ENCODE measurements around the gene NOVA1.
"Not testable (repeated sequence)": the region's sequence is repeated elsewhere in the genome, so short reads cannot be mapped to it uniquely, and the experiment has no call there.

Gene NOVA1

GRCh38 chr14:26597589-26598080 lies at the start of gene NOVA1:
Gene NOVA1, minus strand, starts transcription at chr14:26598033. Its CDS starts 597 bp downstream, at chr14:26597436.
- no peak for DNase-seq (ENCODE audit: low spot score in 2 of 2)
- H3K36me3 Mint-ChIP-seq (ENCODE audit: insufficient read depth) = no peaks in the 10 kb centered on the region
- H3K4me3 Mint-ChIP-seq = no peak within 1 kb of the TSS
- H3K27ac Mint-ChIP-seq (ENCODE audit: low read depth) = no peak within 1 kb of the TSS
- H3K9me3 Mint-ChIP-seq = no peaks in the 10 kb centered on the region
- no peak for ATAC-seq (replicated peaks; ENCODE audit: extremely low read depth, poor library complexity, severe bottlenecking)
- no peaks in the 10 kb centered on the region for H3K4me1 Mint-ChIP-seq
- H3K27me3 Mint-ChIP-seq = no peaks in the 10 kb centered on the region

GRCh38 chr14:26645057-26645456 lies 47.2 kb upstream of the NOVA1 start:
- not testable (repeated sequence) for ATAC-seq (replicated peaks; ENCODE audit: extremely low read depth, poor library complexity, severe bottlenecking); DNase-seq (ENCODE audit: low spot score in 2 of 2); H3K27ac Mint-ChIP-seq (ENCODE audit: low read depth); H3K4me3 Mint-ChIP-seq; H3K27me3 Mint-ChIP-seq; H3K36me3 Mint-ChIP-seq (ENCODE audit: insufficient read depth); H3K4me1 Mint-ChIP-seq
- peaks cover 53% of the 10 kb centered on the region for H3K9me3 Mint-ChIP-seq

- ATAC-seq (replicated peaks; ENCODE audit: extremely low read depth, poor library complexity, severe bottlenecking) = no peak
- Mint-ChIP-seq H3K27ac (ENCODE audit: low read depth) (no peak overlapping the region), H3K9me3 (peaks cover 4% of the 10 kb centered on the region), H3K4me3 (no peak overlapping the region), H3K4me1 (no peaks in the 10 kb centered on the region), H3K36me3 (ENCODE audit: insufficient read depth) (no peaks in the 10 kb centered on the region), H3K27me3 (no peaks in the 10 kb centered on the region)
- DNase-seq (ENCODE audit: low spot score in 2 of 2) = no peak
Observed at GRCh38 chr14:26636561-26636960, 38.7 kb upstream of the NOVA1 start.

- not testable (repeated sequence) for H3K4me3 Mint-ChIP-seq; H3K9me3 Mint-ChIP-seq; H3K4me1 Mint-ChIP-seq; H3K27me3 Mint-ChIP-seq; H3K27ac Mint-ChIP-seq (ENCODE audit: low read depth); ATAC-seq (replicated peaks; ENCODE audit: extremely low read depth, poor library complexity, severe bottlenecking); DNase-seq (ENCODE audit: low spot score in 2 of 2); H3K36me3 Mint-ChIP-seq (ENCODE audit: insufficient read depth)
Observed at GRCh38 chr14:26634946-26635345, 37.1 kb upstream of the NOVA1 start.

GRCh38 chr14:26626256-26626655 lies 28.4 kb upstream of the NOVA1 start:
- no peak overlapping the region for H3K4me3 Mint-ChIP-seq
- DNase-seq (ENCODE audit: low spot score in 2 of 2) = no peak
- H3K27me3 Mint-ChIP-seq = no peaks in the 10 kb centered on the region
- H3K36me3 Mint-ChIP-seq (ENCODE audit: insufficient read depth) = no peaks in the 10 kb centered on the region
- no peaks in the 10 kb centered on the region for H3K4me1 Mint-ChIP-seq
- no peak for ATAC-seq (replicated peaks; ENCODE audit: extremely low read depth, poor library complexity, severe bottlenecking)
- H3K27ac Mint-ChIP-seq (ENCODE audit: low read depth) = no peak overlapping the region
- peaks cover 21% of the 10 kb centered on the region for H3K9me3 Mint-ChIP-seq

GRCh38 chr14:26622611-26623010 lies 24.8 kb upstream of the NOVA1 start:
- DNase-seq (ENCODE audit: low spot score in 2 of 2) = no peak
- Mint-ChIP-seq H3K9me3 (peaks cover 22% of the 10 kb centered on the region), H3K4me3 (no peak overlapping the region), H3K27ac (ENCODE audit: low read depth) (no peak overlapping the region), H3K36me3 (ENCODE audit: insufficient read depth) (no peaks in the 10 kb centered on the region), H3K27me3 (no peaks in the 10 kb centered on the region), H3K4me1 (no peaks in the 10 kb centered on the region)
- ATAC-seq (replicated peaks; ENCODE audit: extremely low read depth, poor library complexity, severe bottlenecking) = no peak

GRCh38 chr14:26621807-26622560 lies 24.2 kb upstream of the NOVA1 start:
- ATAC-seq (replicated peaks; ENCODE audit: extremely low read depth, poor library complexity, severe bottlenecking) = no peak
- no peak overlapping the region for H3K27ac Mint-ChIP-seq (ENCODE audit: low read depth)
- DNase-seq (ENCODE audit: low spot score in 2 of 2) = no peak

GRCh38 chr14:26621364-26621763 lies 23.5 kb upstream of the NOVA1 start:
- ATAC-seq (replicated peaks; ENCODE audit: extremely low read depth, poor library complexity, severe bottlenecking) = no peak
- H3K9me3 Mint-ChIP-seq = peaks cover 17% of the 10 kb centered on the region

More at GRCh38 chr14:26621807-26622560, 24.2 kb upstream of the NOVA1 start:
- Mint-ChIP-seq H3K27me3 (no peaks in the 10 kb centered on the region), H3K4me1 (no peaks in the 10 kb centered on the region), H3K36me3 (ENCODE audit: insufficient read depth) (no peaks in the 10 kb centered on the region), H3K4me3 (no peak overlapping the region), H3K9me3 (peaks cover 24% of the 10 kb centered on the region)

GRCh38 chr14:26611259-26611658 lies 13.4 kb upstream of the NOVA1 start:
- H3K27me3 Mint-ChIP-seq = no peaks in the 10 kb centered on the region
- DNase-seq (ENCODE audit: low spot score in 2 of 2) (no peak), ATAC-seq (replicated peaks; ENCODE audit: extremely low read depth, poor library complexity, severe bottlenecking) (no peak)
- H3K4me3 Mint-ChIP-seq = no peak overlapping the region
- H3K4me1 Mint-ChIP-seq = no peaks in the 10 kb centered on the region
- no peak overlapping the region for H3K27ac Mint-ChIP-seq (ENCODE audit: low read depth)
- peaks cover 23% of the 10 kb centered on the region for H3K9me3 Mint-ChIP-seq
- no peaks in the 10 kb centered on the region for H3K36me3 Mint-ChIP-seq (ENCODE audit: insufficient read depth)

More at GRCh38 chr14:26621364-26621763, 23.5 kb upstream of the NOVA1 start:
- no peaks in the 10 kb centered on the region for H3K4me1 Mint-ChIP-seq
- no peaks in the 10 kb centered on the region for H3K27me3 Mint-ChIP-seq
- no peak overlapping the region for H3K27ac Mint-ChIP-seq (ENCODE audit: low read depth)
- DNase-seq (ENCODE audit: low spot score in 2 of 2) = no peak
- no peaks in the 10 kb centered on the region for H3K36me3 Mint-ChIP-seq (ENCODE audit: insufficient read depth)
- H3K4me3 Mint-ChIP-seq = no peak overlapping the region

GRCh38 chr14:26606729-26607312 lies 9.0 kb upstream of the NOVA1 start:
- Mint-ChIP-seq H3K9me3 (peaks cover 29% of the 10 kb centered on the region), H3K36me3 (ENCODE audit: insufficient read depth) (no peaks in the 10 kb centered on the region), H3K4me3 (no peak overlapping the region), H3K4me1 (no peaks in the 10 kb centered on the region), H3K27ac (ENCODE audit: low read depth) (no peak overlapping the region), H3K27me3 (no peaks in the 10 kb centered on the region)
- ATAC-seq (replicated peaks; ENCODE audit: extremely low read depth, poor library complexity, severe bottlenecking) (no peak), DNase-seq (ENCODE audit: low spot score in 2 of 2) (no peak)

GRCh38 chr14:26605602-26606001 lies 7.8 kb upstream of the NOVA1 start:
- ATAC-seq (replicated peaks; ENCODE audit: extremely low read depth, poor library complexity, severe bottlenecking) = no peak
- Mint-ChIP-seq H3K36me3 (ENCODE audit: insufficient read depth) (no peaks in the 10 kb centered on the region), H3K27ac (ENCODE audit: low read depth) (no peak overlapping the region), H3K4me3 (no peak overlapping the region), H3K9me3 (peaks cover 26% of the 10 kb centered on the region), H3K4me1 (no peaks in the 10 kb centered on the region), H3K27me3 (no peaks in the 10 kb centered on the region)
- no peak for DNase-seq (ENCODE audit: low spot score in 2 of 2)

- Mint-ChIP-seq H3K27me3 (no peaks in the 10 kb centered on the region), H3K27ac (ENCODE audit: low read depth) (no peak overlapping the region), H3K36me3 (ENCODE audit: insufficient read depth) (no peaks in the 10 kb centered on the region), H3K4me3 (no peak overlapping the region), H3K9me3 (peaks cover 19% of the 10 kb centered on the region), H3K4me1 (no peaks in the 10 kb centered on the region)
- ATAC-seq (replicated peaks; ENCODE audit: extremely low read depth, poor library complexity, severe bottlenecking) (no peak), DNase-seq (ENCODE audit: low spot score in 2 of 2) (no peak)
Observed at GRCh38 chr14:26602902-26603301, 5.1 kb upstream of the NOVA1 start.

GRCh38 chr14:26601856-26602255 lies 4.0 kb upstream of the NOVA1 start:
- no peaks in the 10 kb centered on the region for H3K27me3 Mint-ChIP-seq
- peaks cover 11% of the 10 kb centered on the region for H3K9me3 Mint-ChIP-seq
- H3K4me1 Mint-ChIP-seq = no peaks in the 10 kb centered on the region
- no peaks in the 10 kb centered on the region for H3K36me3 Mint-ChIP-seq (ENCODE audit: insufficient read depth)
- DNase-seq (ENCODE audit: low spot score in 2 of 2) (no peak), ATAC-seq (replicated peaks; ENCODE audit: extremely low read depth, poor library complexity, severe bottlenecking) (no peak)
- H3K27ac Mint-ChIP-seq (ENCODE audit: low read depth) = no peak overlapping the region
- H3K4me3 Mint-ChIP-seq = no peak overlapping the region

All from central memory CD8-positive, alpha-beta T cell (primary cell).